ENCODE measurements around the gene PRDM12.

PRDM12 gene

DNA sequence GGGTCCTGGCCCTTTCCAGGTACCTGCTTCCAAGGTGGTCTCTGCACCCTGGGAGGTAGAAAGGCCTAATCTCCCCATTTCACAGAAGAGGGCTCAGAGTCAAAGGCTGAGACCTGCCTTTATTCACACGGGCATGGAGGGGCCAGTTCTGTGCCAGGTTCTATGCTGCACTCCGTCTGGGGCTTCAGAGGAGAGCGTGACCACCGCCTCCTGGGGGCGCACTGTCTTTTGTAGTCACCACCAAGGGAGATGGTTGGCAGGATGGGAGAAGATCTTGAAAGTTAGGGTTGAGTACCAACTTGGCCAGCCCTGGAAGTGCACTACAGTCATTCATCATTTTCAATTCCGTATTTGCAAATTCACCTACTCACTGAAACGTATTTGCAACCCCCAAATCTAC is 23.7 kb upstream of the PRDM12 start:
- Histone ChIP-seq H3K4me3 (ENCODE audit: low read length) (no peak overlapping the region), H3K27me3 (ENCODE audit: control insufficient read depth, insufficient read depth, low read length) (no peaks in the 10 kb centered on the region), H3K36me3 (ENCODE audit: control insufficient read depth, insufficient read depth, low read length) (peaks cover 13% of the 10 kb centered on the region), H3K9ac (ENCODE audit: low read length) (no peak overlapping the region), H3K4me1 (ENCODE audit: control insufficient read depth, insufficient read depth, low read length) (no peaks in the 10 kb centered on the region), H3K27ac (ENCODE audit: low read depth, low read length) (no peak overlapping the region)

DNA sequence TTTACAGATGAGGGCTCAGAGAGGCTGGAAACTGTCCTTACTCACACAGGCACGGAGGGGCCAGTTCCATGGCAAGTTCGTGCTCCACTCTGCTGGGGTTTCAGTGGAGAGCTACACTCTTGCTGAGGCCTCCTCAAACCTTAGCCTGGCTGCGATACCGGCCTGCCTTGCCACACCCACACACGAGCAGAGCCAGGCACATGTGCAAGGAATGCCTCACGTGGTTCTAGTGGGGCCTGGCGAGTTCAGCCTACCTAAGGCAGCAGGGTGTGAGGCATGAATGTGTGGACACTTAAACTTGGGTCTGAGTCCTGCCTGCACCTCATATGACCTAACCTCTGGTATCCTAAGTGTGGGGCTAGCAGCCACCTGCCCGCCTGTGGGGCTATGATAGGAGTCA is 21.5 kb upstream of the PRDM12 start:
- Histone ChIP-seq H3K36me3 (ENCODE audit: control insufficient read depth, insufficient read depth, low read length) (peaks cover 2% of the 10 kb centered on the region), H3K4me3 (ENCODE audit: low read length) (no peak overlapping the region), H3K27ac (ENCODE audit: low read depth, low read length) (no peak overlapping the region), H3K27me3 (ENCODE audit: control insufficient read depth, insufficient read depth, low read length) (no peaks in the 10 kb centered on the region), H3K9ac (ENCODE audit: low read length) (no peak overlapping the region), H3K4me1 (ENCODE audit: control insufficient read depth, insufficient read depth, low read length) (no peaks in the 10 kb centered on the region)

DNA sequence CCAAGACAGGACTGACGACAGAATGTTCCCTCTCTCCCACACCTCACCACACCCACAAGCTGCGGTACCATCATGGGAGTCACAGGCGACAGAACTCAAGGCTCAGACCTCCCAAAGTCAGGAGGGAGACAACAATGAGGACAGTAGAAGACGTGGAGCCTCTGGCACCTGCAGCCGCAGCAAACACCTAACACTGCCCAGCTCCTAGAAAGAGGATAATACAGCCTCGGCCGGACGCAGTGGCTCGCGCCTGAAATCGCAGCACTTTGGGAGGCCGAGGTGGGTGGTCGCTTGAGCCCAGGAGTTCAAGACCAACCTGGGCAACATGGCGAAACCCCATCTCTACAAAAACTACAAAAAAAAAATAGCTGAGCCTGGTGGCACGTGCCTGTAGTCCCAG is 13.2 kb upstream of the PRDM12 start:
- H3K27me3 ChIP-seq (ENCODE audit: control insufficient read depth, insufficient read depth, low read length) = no peaks in the 10 kb centered on the region
- H3K4me3 ChIP-seq (ENCODE audit: low read length) = no peak overlapping the region
- no peak overlapping the region for H3K27ac ChIP-seq (ENCODE audit: low read depth, low read length)
- H3K4me1 ChIP-seq (ENCODE audit: control insufficient read depth, insufficient read depth, low read length) = no peaks in the 10 kb centered on the region
- H3K9ac ChIP-seq (ENCODE audit: low read length) = no peak overlapping the region
- H3K36me3 ChIP-seq (ENCODE audit: control insufficient read depth, insufficient read depth, low read length) = no peaks in the 10 kb centered on the region

DNA sequence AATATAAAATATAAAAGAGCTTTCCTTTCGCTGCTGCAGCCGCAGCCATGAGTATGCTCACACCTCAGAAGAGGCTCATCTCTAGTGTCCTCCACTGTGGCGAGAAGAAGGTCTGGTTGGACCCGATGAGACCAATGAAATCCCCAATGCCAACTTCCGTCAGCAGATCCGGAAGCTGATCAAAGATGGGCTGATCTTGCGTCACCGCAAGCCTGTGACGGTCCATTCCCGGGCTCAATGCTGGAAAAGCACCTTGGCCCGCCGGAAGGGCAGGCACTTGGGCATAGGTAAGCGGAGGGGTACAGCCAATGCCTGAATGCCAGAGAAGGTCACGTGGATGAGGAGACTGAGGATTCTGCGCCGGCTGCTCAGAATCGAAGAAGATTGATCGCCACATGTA is 12.6 kb upstream of the PRDM12 start:
- Histone ChIP-seq H3K27me3 (ENCODE audit: control insufficient read depth, insufficient read depth, low read length) (no peaks in the 10 kb centered on the region), H3K36me3 (ENCODE audit: control insufficient read depth, insufficient read depth, low read length) (no peaks in the 10 kb centered on the region), H3K4me3 (ENCODE audit: low read length) (no peak overlapping the region), H3K9ac (ENCODE audit: low read length) (no peak overlapping the region), H3K4me1 (ENCODE audit: control insufficient read depth, insufficient read depth, low read length) (no peaks in the 10 kb centered on the region), H3K27ac (ENCODE audit: low read depth, low read length) (no peak overlapping the region)

DNA sequence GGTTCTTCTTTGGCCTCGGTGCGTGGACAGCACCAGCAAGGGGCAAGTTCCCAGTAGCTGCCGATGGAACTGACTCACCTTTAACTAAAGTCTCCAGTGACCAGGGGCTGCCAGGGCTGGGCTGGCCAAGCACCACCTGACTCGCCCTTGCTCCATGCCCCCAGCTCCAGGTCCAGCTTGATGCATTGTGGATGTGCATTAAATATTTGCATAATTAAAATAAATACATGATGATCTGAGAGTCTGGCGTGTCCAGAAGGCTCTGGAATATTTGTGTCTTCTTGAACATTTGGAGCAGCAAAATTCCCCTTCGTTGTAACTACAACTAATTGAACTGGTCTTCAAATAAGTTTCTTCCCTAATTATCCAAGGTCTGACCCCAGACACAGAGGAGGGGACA is 9.5 kb upstream of the PRDM12 start:
- Histone ChIP-seq H3K27me3 (ENCODE audit: control insufficient read depth, insufficient read depth, low read length) (peaks cover 12% of the 10 kb centered on the region), H3K4me1 (ENCODE audit: control insufficient read depth, insufficient read depth, low read length) (no peaks in the 10 kb centered on the region)

DNA sequence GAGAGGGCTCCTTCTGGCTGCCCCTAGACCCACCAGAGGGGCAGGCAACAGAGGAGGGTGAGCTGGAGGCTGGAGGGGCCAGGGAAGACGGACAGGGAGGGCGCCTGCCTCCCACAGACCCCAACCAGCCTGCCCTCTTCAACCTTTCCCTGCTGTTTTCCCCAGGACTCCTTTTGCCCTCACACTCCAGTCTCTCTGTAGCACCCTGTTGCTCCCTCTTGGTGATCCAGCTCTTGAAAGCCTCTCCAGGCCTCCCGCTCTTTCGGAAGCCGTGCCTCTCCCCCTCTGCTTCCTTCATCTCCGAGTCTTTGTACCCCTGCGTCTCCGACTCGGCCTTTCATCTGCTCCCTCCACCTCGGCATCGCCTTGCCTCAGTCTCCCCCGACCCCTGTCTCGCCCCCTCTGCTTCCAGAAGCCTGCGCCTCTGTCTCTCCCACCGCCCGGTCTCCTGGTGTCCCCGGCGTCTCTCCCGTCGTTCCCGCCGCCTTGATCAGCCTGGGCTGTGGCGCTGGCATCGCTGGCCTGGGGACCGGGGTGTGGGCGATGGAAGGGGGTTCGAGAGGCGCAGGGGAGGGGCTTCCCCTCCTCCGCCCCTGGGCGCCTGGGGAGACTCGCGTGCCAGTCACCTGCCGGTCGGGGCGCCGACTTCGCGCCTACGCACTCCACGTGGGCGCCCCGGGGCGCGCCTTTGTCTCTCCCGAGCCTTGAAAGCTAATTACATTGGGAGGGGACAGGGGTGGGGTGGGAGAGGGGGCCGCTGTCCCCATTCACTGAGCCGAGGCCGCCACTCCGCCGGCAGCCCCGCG is 5.3 kb upstream of the PRDM12 start:
- Histone ChIP-seq H3K9ac (ENCODE audit: low read length) (no peak overlapping the region), H3K4me1 (ENCODE audit: control insufficient read depth, insufficient read depth, low read length) (no peaks in the 10 kb centered on the region), H3K4me3 (ENCODE audit: low read length) (no peak overlapping the region), H3K27me3 (ENCODE audit: control insufficient read depth, insufficient read depth, low read length) (peaks cover 39% of the 10 kb centered on the region), H3K36me3 (ENCODE audit: control insufficient read depth, insufficient read depth, low read length) (no peaks in the 10 kb centered on the region), H3K27ac (ENCODE audit: low read depth, low read length) (no peak overlapping the region)

More for the DNA sequence above, 9.5 kb upstream of the PRDM12 start:
- Histone ChIP-seq H3K36me3 (ENCODE audit: control insufficient read depth, insufficient read depth, low read length) (no peaks in the 10 kb centered on the region), H3K9ac (ENCODE audit: low read length) (no peak overlapping the region), H3K27ac (ENCODE audit: low read depth, low read length) (no peak overlapping the region), H3K4me3 (ENCODE audit: low read length) (no peak overlapping the region)

DNA sequence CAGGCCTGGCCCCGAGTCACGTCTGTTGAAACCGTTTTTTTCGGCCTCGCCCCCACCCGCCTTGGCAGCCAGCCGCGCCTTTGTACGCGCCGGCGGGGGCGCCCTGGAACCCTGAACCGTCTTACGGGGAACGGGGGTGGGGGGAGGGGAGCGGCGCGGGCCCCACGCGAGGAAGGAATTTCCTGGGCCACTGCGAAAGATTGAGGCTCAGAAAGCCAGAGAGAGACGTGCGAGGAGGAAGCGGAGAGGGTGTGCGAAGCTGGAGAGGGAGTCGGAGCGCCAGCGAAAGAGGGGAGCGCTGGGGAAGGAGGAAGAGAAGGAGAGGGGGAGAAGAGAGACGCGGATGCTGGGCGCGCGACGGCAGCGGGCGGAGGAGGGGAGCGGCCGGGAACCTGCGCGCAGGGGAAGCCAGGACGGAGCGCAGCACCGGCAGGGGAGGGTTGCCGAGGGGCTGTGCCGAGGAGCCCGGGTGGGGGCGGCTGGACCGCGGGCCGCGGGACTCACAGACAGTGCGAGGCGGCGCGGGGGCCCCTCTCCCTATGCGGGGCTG is 4.6 kb upstream of the PRDM12 start:
- H3K9ac ChIP-seq (ENCODE audit: low read length) = no peak overlapping the region
- no peaks in the 10 kb centered on the region for H3K4me1 ChIP-seq (ENCODE audit: control insufficient read depth, insufficient read depth, low read length)
- no peak overlapping the region for H3K27ac ChIP-seq (ENCODE audit: low read depth, low read length)
- H3K4me3 ChIP-seq (ENCODE audit: low read length) = no peak overlapping the region
- H3K27me3 ChIP-seq (ENCODE audit: control insufficient read depth, insufficient read depth, low read length) = peaks cover 45% of the 10 kb centered on the region
- H3K36me3 ChIP-seq (ENCODE audit: control insufficient read depth, insufficient read depth, low read length) = no peaks in the 10 kb centered on the region

DNA sequence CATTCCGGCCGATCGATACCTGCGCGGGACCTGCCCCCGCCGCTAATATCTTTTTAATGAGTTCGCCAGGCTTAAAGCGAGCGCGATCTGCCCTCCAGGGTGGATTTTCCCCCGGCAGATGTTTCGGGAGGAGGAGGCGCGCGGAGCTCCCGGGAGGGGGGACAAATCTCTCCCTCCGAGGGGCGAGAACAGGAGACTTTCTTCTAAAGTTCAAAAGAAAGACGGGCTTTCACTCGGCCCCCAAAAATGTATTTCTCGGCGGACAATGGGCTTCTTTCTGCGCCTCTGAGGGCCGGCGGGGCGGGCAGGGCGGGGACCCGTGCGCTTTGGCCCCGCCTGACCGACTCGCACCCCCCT is 4.1 kb upstream of the PRDM12 start:
- H3K27ac ChIP-seq (ENCODE audit: low read depth, low read length) = no peak overlapping the region
- H3K27me3 ChIP-seq (ENCODE audit: control insufficient read depth, insufficient read depth, low read length) = peaks cover 46% of the 10 kb centered on the region
- peak overlapping the region; percentile 58 for H3K4me3 ChIP-seq (ENCODE audit: low read length)
- H3K36me3 ChIP-seq (ENCODE audit: control insufficient read depth, insufficient read depth, low read length) = no peaks in the 10 kb centered on the region
- H3K4me1 ChIP-seq (ENCODE audit: control insufficient read depth, insufficient read depth, low read length) = no peaks in the 10 kb centered on the region
- H3K9ac ChIP-seq (ENCODE audit: low read length) = no peak overlapping the region

DNA sequence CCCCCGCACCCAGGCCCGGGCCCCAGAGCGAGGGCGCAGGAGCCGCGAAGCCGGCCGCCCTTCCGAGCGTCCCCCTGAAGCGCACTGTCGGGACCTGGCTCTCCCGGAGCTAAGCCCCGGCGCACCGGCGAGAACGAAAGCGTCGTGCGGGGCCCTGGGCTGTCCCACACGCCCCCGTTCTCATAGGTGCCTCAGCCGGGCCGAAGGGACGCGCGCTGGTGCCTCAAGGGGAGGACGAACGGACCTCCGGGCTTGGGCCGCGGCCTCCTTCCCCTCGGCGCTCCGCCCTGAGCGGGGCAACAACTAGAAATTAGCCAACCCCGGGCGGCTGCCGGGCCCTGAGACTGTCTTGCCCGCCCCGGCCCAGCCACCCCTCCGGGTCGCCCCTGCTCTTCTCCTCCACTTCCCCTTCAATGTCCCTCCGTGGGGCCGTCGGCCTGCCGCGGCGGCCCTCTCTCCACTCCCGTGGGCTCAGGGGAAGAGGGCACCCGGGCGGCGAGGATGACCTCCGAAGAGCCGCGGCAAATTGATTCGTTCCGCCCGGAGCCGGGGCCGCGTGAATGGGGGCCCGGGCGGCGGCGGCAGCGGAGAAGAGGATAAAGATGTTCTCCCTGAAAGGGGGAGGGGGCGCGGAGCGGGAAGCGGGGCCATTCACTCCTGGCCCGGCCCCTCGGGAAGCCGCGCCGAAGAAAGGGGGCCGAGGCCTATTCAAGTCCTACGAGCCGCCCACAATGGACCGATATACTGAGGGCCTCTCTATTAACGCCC is 3.5 kb upstream of the PRDM12 start:
- H3K4me1 ChIP-seq (ENCODE audit: control insufficient read depth, insufficient read depth, low read length) = no peaks in the 10 kb centered on the region
- no peak overlapping the region for H3K9ac ChIP-seq (ENCODE audit: low read length)
- H3K27me3 ChIP-seq (ENCODE audit: control insufficient read depth, insufficient read depth, low read length) = peaks cover 47% of the 10 kb centered on the region

DNA sequence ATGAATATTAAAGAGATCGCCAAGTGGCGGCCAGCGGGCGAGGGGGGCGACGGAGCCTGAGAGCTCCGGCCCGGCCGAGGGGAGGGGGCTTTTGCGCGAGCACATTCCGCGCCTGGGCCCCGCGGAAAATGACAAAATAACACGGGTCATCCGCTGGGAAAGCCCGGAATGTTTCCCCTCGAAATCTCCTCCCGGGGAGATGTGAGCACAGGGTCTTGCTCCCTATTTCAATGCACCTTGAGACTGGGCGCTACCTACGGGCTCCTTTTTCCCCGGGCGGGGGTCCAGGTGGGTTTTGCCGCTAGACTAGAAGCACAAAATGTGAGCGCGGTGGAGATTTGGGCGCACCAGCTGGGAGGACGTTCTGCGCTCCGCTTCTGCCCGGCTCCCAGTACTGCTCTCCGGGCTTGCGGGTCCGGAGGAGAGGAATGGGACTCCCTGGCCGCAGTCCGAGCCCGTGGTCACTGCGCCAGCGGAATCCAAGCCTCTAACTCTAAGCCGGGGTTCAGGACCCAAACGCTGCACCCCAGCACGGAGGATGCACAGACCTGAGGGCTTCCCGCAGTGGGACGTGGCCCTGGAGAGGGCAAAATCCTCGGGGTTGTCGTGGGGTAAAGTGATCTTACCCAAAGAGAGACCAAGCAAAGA is 2.8 kb upstream of the PRDM12 start:
- Histone ChIP-seq H3K27me3 (ENCODE audit: control insufficient read depth, insufficient read depth, low read length) (peaks cover 54% of the 10 kb centered on the region), H3K27ac (ENCODE audit: low read depth, low read length) (no peak overlapping the region), H3K4me3 (ENCODE audit: low read length) (no peak overlapping the region), H3K4me1 (ENCODE audit: control insufficient read depth, insufficient read depth, low read length) (no peaks in the 10 kb centered on the region), H3K9ac (ENCODE audit: low read length) (no peak overlapping the region), H3K36me3 (ENCODE audit: control insufficient read depth, insufficient read depth, low read length) (no peaks in the 10 kb centered on the region)

More for the DNA sequence above, 3.5 kb upstream of the PRDM12 start:
- Histone ChIP-seq H3K36me3 (ENCODE audit: control insufficient read depth, insufficient read depth, low read length) (no peaks in the 10 kb centered on the region), H3K27ac (ENCODE audit: low read depth, low read length) (no peak overlapping the region), H3K4me3 (ENCODE audit: low read length) (peak overlapping the region; percentile 58)

DNA sequence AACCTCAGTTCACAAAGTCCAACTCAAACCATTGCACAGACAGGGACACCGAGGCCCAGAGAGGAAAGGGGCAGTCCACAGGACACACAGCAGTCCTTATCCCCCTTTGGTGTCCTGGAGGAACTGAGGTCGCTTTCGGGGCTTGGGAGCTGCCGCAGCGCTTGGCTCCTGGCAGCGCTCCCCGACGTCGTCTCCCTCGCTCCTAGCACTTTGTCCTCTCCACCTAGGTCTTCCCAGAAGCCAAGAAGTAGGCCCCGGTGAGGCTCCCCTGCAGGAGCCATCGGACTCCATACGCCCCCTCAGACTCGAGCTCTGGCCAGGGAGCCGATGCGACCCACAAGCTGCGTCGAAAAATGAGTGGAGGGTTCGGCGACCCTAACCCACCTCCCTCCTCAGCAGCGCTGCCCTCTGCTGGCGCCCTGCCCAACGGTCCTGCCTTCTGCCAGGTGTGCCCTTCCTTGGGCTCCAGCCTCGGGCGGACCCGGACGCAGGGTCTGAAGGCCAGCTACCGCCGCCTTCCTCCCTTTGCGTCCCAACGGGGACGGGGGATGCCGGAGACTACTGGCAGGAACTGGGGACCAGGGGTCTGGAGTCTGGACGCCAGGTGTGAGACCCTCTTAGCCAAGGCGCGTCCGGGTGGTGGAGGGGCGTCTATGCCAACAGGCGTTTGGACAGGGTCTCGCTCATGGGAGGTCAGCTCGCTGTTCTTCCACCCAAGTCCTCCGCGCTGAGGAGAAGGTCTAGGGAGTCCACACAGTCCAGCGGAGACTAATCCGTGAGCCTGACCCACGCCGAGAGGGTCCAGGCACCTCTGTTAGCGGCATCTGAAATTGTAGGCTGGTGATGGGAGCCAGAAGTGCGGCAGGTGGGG is 2.1 kb upstream of the PRDM12 start:
- peaks cover 62% of the 10 kb centered on the region for H3K27me3 ChIP-seq (ENCODE audit: control insufficient read depth, insufficient read depth, low read length)
- H3K4me1 ChIP-seq (ENCODE audit: control insufficient read depth, insufficient read depth, low read length) = no peaks in the 10 kb centered on the region

DNA sequence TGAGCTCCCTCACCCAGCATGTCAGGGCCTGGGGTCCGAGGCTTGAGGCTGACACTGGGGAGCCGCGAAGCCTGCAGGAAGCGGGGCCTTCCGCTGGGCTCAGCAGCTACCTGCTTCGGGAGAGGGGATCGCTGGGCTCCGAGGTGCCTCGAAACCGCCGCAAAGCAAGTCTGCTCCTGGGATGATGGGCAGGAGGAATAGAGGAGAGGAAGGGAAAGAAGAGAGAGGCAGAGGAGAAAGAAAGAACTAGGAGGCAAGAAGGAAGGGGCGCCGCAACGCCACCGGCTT is 1.5 kb upstream of the PRDM12 start:
- Histone ChIP-seq H3K36me3 (ENCODE audit: control insufficient read depth, insufficient read depth, low read length) (no peaks in the 10 kb centered on the region), H3K27ac (ENCODE audit: low read depth, low read length) (no peak overlapping the region), H3K9ac (ENCODE audit: low read length) (no peak overlapping the region), H3K4me1 (ENCODE audit: control insufficient read depth, insufficient read depth, low read length) (no peaks in the 10 kb centered on the region), H3K4me3 (ENCODE audit: low read length) (peak overlapping the region; percentile 48), H3K27me3 (ENCODE audit: control insufficient read depth, insufficient read depth, low read length) (peaks cover 67% of the 10 kb centered on the region)

More for the DNA sequence above, 2.1 kb upstream of the PRDM12 start:
- H3K36me3 ChIP-seq (ENCODE audit: control insufficient read depth, insufficient read depth, low read length) = no peaks in the 10 kb centered on the region
- H3K4me3 ChIP-seq (ENCODE audit: low read length) = peak overlapping the region; percentile 48
- H3K9ac ChIP-seq (ENCODE audit: low read length) = no peak overlapping the region
- no peak overlapping the region for H3K27ac ChIP-seq (ENCODE audit: low read depth, low read length)
